Measurements from ENCODE around the gene BMERB1. TPM values are rescaled to one million over a fixed set of nuclear protein-coding genes. Genes with fewer than 3 reads are reported as not detected.
A peak's percentile ranks its signal among the peaks of the same experiment; 100 is the strongest.

Gene BMERB1
- total and polyA plus RNA-seq, 10 donors, result 5.6 to 36.5 (median 19.0) TPM

GRCh38 chr16:15518381-15519351 lies 84.3 kb downstream of the BMERB1 start:
- Histone ChIP-seq H3K36me3 (peaks cover 0 to 5% (median 0%) of the 10 kb centered on the region in 6 donors), H3K27me3 (replicated peaks in 1 of 7) (no peaks in the 10 kb centered on the region), H3K9me3 (no peaks in the 10 kb centered on the region), H3K27ac (peak overlapping the region in 4 of 8 donors; percentile 3 to 67 (median 42)), H3K4me1 (peaks cover 5 to 56% (median 34%) of the 10 kb centered on the region in 6 donors), H3K4me3 (no peak overlapping the region)
- WGBS, 5 donors, result 68 to 81% (median 75%) methylated on average over 12 of the region's 12 CpGs
- intact Hi-C loops (cut with DNase I; ENCODE audit: low total_unique reads), result no loop called here
- TF ChIP-seq CTCF (IDR thresholded peaks at IDR 0.05 in 8 of 11, conservative IDR thresholded peaks at IDR 0.05 in 3 of 11) (no peak), POLR2AphosphoS5 (IDR thresholded peaks at IDR 0.05) (peak in 1 of 3 donors; percentile 31)
- DNase-seq, result no peak

DNA sequence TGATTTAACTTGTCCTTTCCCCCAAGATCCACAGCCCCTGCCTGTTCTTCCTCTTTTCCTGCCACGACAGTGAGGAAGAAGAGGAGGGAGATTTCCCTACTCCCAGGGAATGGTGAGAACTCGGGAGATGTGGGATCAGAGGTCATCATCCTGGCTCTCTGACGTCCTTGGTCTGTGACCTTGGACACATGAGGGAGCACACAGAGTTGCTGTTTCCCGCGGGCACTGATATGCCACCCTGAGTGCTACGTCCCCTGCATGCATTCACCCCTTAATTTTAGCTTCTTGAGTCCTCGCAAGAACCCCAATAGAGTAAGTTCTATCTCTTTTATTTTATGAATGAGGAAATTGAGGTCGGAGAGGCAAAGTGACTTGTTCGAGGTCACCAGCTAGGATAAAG lies 85.4 kb downstream of the BMERB1 start:
- peaks cover 5 to 60% (median 34%) of the 10 kb centered on the region in 6 donors for H3K4me1 ChIP-seq
- TF ChIP-seq POLR2AphosphoS5 (IDR thresholded peaks at IDR 0.05) (no peak), POLR2A (IDR thresholded peaks at IDR 0.05) (no peak), CTCF (IDR thresholded peaks at IDR 0.05 in 8 of 11, conservative IDR thresholded peaks at IDR 0.05 in 3 of 11) (no peak)
- peaks cover 0 to 5% (median 0%) of the 10 kb centered on the region in 6 donors for H3K36me3 ChIP-seq
- H3K27me3 ChIP-seq (replicated peaks in 1 of 7), result no peaks in the 10 kb centered on the region
- peak overlapping the region in 3 of 8 donors; percentile 26 to 67 (median 63) for H3K27ac ChIP-seq
- no peak for DNase-seq
- 62 to 79% (median 69%) methylated on average over 9 of the region's 9 CpGs for WGBS, 5 donors
- H3K4me3 ChIP-seq, result no peak overlapping the region
- intact Hi-C loops (cut with DNase I; ENCODE audit: low total_unique reads), result no loop called here
- H3K9me3 ChIP-seq, result no peaks in the 10 kb centered on the region

DNA sequence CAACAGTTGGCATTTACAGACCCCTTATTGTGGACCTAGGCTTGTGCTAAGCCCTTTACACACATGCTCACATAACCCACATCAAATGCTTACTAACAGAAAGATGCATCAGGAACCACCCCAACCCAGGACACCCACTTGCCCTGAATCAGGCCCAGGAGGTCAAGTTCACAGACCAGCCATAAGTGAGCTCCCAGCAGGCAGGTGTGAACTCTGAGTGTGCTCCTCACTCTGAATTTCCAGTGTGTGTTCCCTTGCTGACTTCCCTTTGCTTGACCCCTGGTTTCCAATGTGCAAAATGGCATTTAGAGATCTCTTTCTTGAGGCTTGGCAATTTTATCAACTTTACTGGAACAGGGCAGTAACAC lies 87.0 kb downstream of the BMERB1 start:
- H3K4me3 ChIP-seq, result no peak overlapping the region
- peaks cover 5 to 60% (median 34%) of the 10 kb centered on the region in 6 donors for H3K4me1 ChIP-seq
- TF ChIP-seq POLR2AphosphoS5 (IDR thresholded peaks at IDR 0.05) (no peak), POLR2A (IDR thresholded peaks at IDR 0.05) (no peak), CTCF (IDR thresholded peaks at IDR 0.05 in 8 of 11, conservative IDR thresholded peaks at IDR 0.05 in 3 of 11) (no peak)
- no peak for DNase-seq
- intact Hi-C loops (cut with DNase I; ENCODE audit: low total_unique reads), result no loop called here
- peak overlapping the region in 6 of 8 donors; percentile 4 to 67 (median 58) for H3K27ac ChIP-seq
- no peaks in the 10 kb centered on the region for H3K9me3 ChIP-seq
- H3K36me3 ChIP-seq, result peaks cover 0 to 2% (median 0%) of the 10 kb centered on the region in 6 donors
- H3K27me3 ChIP-seq (replicated peaks in 1 of 7), result no peaks in the 10 kb centered on the region
